Kasumi-1 (cell line): ENCODE measurements around the gene CCL17.
A peak's percentile ranks its signal among the peaks of the same experiment; 100 is the strongest.
"Not testable (repeated sequence)": the region's sequence is repeated elsewhere in the genome, so short reads cannot be mapped to it uniquely, and the experiment has no call there.

Experiments used
- DNase-seq, 2 experiments: peaks; one replicate each; lab custom pipeline; 2025; lab: John Stamatoyannopoulos, UW

CCL17 gene

DNA sequence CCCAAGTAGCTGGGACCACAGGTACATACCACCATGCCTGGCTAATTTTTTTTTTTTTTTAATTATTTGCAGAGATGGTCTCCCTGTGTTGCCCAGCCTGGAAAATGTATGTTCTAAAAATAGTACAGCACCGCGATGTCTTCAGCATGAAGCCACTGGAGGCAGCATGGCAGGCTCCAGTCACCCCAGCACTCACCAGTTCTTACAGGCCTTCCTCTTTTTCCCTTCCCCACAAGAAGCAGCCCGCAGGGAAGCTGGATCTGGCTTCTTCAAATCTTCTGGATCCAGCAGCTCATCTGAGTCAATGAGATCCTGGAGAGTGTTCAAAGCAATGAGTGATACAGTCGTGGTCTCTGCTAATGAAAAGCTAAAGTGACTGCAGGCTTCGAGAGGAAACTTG, 26.4 kb downstream of the CCL17 start:
- peak; percentile 74 to 75 for DNase-seq

DNA sequence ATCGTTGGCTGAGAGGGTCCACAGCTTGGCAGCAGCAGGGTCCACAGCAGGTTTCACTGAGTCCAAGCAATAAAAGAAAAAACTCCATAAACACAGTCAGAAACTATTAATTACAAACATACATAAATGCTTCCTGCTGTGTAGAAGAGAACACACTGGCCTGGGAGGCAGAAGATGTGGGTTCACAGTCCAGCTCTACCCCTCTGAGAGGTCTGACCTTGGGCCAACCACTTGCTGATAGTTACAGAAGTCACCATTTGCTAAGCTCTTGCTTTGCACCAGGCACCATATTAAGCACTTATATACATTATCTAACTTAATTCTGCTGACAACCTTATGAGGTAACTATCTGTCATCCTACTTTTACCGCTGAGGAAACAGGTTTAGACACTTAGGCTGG, 27.9 kb downstream of the CCL17 start:
- DNase-seq, result no peak

DNA sequence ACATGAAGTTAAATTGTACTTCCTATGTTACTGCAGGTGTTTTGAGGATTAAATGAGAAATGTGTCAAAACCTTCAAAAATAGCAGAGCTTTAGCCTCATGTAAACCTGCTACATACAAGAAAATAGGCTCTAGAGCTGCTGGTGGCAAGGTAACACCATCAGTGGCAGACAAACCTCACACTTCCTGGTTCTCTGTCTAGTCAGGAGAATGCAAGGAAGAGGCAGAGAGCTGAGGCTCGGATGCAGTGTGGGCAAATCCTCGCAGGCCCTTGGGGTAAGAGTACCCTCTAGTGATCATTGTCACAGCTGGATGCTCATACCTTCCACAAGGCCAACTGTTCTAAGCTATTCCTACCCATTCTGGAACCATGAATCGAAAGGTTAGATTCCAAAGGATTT, 28.4 kb downstream of the CCL17 start:
- no peak for DNase-seq

DNA sequence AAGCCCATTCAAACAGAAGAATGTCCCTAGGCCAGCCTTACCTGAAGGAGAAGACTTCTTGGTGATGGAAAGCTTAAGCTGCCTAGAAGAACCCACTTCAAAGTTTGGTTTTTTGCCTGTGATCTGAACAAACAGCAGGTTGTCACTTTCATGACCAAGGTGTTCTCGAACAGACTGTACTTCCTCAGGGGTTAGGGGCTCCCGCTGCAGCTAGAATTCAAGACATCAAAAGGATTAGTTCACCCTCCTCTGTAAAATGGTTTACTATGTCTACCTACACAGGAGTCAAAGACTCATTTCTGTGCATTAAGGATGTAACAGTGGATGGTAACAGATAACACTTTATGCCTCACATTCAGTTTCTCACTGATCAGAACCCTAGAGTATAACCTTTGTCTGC, 29.4 kb downstream of the CCL17 start:
- no peak for DNase-seq

DNA sequence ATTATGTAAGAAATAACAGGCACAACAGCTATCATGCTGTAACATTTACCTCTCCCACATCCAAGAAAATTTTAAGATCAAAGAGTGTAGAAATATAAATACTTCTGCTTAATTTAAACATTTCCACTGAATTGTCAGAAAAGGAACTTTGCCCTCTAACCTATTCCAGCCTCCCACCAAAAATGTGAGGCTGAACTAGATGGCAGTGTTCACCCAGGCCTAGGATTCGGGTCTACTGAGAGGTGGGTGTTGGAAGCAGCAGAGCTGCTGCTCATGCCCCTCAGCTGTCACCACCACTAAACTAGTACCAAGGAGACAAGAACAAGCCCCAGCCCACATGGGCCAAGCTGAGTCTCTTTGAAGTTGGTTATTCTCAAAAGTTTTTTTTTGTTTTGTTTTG, 31.3 kb downstream of the CCL17 start:
- no peak for DNase-seq

DNA sequence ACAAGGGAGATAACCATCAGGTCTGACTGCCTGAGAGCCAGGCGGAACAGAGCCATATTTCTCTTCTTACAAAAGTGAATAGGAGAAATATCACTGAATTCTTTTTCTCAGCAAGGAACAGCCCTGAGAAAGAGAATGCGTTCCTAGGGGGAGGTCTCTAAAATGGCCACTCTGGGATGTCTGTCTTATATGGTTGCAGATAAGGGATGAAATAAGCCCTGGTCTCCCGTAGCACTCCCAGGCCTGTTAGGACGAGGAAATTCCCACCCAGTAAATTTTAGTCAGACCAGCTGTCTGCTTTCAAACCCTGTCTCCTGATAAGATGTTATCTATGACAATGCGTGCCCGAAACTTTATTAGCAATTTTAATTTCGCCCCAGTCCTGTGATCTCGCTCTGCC, 35.4 kb downstream of the CCL17 start:
- DNase-seq, result not testable (repeated sequence)

DNA sequence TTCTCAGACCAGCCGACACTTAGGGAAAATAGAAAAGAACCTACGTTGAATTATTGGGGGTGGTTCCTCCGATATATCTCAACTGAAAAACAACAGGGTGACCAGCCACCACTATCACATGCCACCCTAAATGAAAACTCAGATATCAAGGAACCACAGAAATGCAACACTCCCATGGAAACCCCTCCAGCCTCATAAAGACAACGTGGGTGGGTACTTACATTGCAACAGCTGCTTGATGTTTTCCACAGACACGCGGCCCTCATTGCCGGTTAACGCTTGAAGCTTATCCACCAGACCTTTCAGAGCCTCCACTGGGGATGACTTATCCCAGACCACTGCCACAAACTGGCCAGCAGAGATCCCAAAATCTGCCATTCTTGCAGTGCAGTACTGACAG, 36.0 kb downstream of the CCL17 start:
- DNase-seq, result not testable (repeated sequence)

DNA sequence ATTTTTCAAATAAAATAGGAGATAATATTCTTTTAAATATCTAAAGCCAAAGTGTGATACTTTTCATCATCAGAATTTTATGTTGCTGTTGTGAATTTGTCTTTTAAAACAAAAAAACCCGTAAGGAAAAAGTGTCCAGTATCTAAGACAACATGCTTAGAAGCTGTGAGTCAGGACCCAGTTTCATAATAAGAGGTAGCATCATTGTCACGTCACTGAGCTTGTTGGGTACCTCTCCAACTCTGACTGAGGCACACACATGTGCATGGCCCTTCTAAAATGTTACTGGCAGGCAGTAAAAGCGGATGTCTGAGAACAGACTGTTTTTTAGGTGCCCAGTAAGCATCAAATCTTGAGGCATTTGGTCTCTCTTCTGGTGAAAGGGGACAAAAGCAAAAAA, 40.1 kb downstream of the CCL17 start:
- DNase-seq, result no peak

DNA sequence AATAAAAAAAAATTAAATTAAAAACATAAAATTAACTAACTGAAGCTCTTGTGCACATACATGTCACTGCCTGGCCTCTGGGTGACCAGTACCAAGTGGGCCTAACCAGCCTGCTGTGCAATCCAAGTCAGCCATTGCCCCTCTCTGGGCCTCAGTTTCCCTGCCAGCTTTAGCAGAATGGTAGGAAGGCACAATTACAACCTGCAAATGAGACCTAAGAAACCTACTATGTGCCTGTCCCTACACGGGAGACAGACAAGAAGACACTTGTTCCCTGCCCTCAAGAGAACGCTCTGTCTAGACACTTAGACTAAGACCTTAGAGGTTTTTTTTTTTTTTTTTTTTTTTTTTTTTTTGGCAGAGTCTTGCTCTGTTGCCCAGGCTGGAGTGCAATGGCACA, 40.9 kb downstream of the CCL17 start:
- DNase-seq, result no peak

DNA sequence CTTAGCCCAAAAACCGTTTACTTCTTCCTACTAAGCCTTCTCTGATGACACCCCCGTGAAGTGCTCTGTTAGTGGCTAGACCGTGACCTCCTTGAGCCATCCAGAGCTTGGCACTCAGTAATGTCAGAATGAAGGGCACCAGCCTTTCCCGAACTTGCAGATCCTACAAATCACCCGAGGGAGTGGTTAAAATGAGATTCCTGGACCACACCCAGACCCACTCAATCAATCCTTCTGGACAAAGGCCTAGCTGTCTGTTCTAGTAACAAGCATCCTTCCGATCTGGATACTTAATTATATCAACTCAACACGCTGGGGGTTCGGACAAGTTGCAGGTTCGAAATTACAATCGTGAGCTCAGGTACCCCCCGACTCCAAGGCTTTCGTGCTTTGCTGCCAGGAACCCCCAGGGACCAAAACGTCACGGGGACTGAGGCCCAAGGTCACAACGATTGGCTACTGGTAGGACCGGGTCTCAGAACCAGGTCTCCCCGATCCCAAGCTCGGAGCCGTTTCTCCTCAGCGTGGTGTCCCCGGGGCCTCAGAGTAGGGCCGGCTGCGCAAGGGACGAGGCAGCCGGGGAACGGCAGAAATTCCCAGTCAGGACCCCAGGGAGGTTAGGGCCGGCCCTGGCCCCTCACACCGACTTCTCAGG, 42.1 kb downstream of the CCL17 start:
- DNase-seq, result peak; percentile 45

DNA sequence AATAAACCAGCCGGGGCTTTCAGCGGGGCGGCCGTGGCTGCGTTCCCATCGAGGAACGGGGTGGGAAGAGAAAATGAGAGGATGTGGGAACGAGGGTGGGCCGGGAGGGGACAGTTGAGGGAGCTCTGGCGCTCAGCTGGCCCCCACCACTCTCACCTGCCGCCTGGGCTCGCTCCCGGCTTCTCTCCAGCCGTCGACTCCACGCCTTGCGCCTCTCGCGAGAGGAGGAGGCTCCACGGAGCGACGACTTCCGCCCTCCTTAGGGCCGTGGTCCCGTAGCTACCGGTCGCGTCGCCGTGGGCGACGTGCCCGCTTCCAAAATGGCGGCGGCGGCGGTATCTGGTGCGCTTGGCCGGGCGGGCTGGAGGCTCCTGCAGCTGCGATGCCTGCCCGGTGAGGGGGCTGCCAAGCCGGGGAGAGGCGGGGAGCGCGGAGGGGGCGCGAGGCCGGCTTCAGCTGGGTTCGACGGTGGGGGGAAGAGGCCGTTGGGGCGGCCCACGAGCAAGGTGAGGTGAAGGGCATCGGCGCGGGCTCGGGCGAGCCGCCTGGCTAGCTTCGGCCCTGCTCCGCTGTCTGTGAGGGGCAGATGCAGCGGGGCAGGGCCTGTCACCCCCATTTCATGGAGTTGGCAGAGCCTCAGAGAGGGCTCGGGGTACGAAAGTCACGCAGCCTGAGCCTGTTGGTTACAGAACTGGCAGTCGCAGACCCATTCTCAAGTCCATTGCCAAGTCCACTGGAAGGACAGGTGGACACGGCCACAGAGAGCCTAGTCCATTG, 42.8 kb downstream of the CCL17 start, which contains the start of the genes CIAPIN1 and COQ9:
Gene CIAPIN1 (minus strand): TSS at position 200 of the 777 bp plus-strand sequence. CDS start 6,457 bp downstream, outside the sequence.
Gene COQ9 (plus strand): TSS at position 294 of the 777 bp plus-strand sequence. CDS start 27 bp downstream, at position 321.
- DNase-seq, result peak; percentile 87 to 89

DNA sequence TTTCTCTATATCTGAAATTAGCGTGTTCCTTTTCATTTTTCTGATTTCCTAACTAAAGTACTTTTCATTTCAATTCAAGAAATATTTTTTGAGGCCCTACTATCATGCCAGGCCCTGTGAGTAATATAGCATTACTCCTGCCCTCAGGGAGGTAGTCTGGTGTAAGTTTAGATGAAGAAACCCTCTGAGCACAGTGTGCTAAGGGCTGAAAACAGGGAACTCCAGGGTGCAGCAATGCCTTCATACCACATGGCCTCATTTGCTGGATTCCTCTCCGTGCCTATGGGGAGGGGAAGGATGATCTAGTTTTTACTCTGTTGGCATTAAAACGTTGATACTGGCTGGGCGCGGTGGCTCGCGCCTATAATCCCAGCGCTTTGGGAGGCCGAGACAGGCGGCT, 47.5 kb downstream of the CCL17 start:
- no peak for DNase-seq

DNA sequence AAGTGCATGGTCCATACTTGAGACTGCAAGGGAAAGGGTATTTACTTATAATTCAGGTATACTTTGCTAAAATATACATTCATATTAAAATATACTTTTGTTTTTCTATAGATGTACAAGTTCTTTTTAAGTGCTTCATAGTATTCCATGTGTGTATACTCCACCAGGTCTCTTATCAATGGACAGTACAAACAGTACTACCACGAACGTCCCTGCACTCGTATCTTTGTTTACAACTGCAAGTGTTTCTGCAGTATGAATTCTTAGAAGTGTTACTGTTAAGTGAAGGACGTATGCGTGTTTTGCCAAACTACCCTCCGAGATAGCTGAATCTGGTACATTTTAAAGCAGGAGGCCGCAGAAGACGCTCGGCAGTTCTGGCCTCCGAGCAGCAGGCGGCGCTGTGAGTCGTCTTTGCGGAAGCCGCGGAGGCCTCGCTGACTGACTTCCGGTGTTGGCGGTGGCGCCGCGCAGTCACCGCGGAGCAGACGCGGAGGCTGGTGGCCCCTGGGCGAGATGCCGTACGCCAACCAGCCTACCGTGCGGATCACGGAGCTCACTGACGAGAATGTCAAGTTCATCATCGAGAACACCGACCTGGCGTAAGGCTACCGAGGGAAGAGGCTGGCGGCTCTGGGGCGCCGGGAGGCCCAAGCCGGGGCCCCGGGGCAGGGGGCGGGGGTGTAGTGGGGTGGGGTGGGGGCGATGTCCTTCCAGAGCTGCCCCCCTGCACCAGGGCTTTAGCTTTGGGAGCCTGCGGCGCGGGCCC, 57.8 kb downstream of the CCL17 start, which contains the start of gene POLR2C:
Gene POLR2C (plus strand): TSS at position 471 of the 769 bp plus-strand sequence. CDS start 46 bp downstream, at position 517.
- DNase-seq, result peak; percentile 80 to 88

DNA sequence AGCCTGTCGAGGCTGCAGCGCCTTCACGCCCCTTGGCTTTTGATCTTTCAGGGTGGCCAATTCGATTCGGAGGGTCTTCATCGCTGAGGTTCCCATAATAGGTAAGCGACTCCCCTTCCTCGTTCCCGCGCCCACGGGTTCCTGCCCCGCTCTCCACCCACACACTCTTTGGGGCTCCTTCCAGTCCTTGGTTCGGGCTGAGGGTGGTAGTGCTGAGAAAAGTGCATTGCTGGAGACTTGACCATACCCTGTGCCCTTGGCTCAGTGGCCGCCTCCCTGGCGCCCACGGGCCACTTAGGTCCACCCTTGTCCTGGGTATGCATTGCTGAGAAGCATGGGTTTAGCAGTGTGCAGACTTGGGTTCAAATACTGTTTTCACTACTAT, 58.4 kb downstream of the CCL17 start:
- DNase-seq, result peak in 1 of 2 experiments; percentile 12

DNA sequence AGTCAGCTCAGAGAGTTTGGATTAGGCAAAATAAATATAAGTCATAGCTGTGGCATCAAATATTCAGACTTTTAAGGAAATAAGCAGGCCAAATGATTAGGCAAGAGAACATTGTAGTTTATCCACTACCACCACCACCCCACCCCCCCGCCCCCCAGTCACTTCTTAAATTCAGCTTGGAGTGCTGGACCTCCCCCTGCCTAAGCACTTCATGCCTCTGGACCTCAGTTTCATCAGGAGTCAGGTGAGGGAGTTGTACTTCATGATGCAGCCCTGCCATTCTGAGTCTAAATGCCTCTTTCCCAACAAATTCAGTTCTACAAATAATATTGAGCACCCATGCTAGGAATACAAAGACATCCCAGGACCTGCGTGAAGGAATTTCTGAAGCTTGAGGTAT, 60.0 kb downstream of the CCL17 start:
- DNase-seq, result no peak
